ENCODE data around the gene NCS1. TPM values are rescaled to one million over a fixed set of nuclear protein-coding genes. Genes with fewer than 3 reads are reported as not detected.

NCS1 gene
- total RNA-seq, 1 donor from 2014 or later = 32.8 TPM

DNA sequence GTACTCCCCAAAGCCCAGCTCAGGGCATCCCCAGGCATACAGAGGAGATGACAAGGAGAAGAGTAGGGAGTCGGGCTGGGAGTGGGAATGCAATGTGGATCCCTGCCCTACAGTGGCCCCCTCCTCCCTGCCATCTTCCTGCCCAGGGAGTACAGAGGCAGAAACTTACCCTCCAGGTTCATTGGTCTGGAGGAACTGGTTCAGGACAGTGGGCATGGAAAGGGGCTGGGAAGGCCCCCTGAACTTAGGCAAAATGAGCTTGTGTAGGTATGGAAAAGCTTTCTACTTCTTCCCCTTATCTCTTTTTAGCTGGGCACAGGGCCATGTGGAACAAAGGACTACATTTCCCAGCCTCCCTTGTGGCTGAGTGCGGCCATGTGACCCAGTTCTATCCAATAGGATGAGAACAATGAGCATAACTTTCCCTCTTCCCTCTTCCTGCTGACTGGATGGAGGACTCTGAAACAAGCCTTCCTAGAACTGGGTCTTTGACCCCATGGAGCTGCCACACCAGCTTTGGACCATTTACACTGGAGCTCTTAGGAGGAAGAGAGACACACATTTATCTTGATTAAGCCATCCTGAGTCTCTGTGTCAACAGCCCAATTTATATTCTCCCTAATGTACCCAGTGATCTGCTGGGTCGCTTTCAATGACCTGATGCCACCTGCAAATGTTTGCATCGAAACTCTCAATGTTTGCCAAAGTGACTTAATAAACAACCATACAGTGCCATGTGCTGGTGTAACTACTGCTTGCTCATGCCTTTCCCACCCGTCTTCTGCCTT lies 68.4 kb downstream of the NCS1 start:
- no peaks in the 10 kb centered on the region for H3K27me3 Mint-ChIP-seq
- no peak overlapping the region for H3K4me3 Mint-ChIP-seq
- DNase-seq (ENCODE audit: extremely low spot score, unreplicated experiment) = no peak
- no peak overlapping the region for H3K27ac Mint-ChIP-seq
- TF ChIP-seq, protein P1, sequence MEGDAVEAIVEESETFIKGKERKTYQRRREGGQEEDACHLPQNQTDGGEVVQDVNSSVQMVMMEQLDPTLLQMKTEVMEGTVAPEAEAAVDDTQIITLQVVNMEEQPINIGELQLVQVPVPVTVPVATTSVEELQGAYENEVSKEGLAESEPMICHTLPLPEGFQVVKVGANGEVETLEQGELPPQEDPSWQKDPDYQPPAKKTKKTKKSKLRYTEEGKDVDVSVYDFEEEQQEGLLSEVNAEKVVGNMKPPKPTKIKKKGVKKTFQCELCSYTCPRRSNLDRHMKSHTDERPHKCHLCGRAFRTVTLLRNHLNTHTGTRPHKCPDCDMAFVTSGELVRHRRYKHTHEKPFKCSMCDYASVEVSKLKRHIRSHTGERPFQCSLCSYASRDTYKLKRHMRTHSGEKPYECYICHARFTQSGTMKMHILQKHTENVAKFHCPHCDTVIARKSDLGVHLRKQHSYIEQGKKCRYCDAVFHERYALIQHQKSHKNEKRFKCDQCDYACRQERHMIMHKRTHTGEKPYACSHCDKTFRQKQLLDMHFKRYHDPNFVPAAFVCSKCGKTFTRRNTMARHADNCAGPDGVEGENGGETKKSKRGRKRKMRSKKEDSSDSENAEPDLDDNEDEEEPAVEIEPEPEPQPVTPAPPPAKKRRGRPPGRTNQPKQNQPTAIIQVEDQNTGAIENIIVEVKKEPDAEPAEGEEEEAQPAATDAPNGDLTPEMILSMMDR (conservative IDR thresholded peaks at IDR 0.05) = no peak
- H3K9me3 Mint-ChIP-seq = no peaks in the 10 kb centered on the region
- no peaks in the 10 kb centered on the region for H3K36me3 Mint-ChIP-seq
- H3K4me1 Mint-ChIP-seq (ENCODE audit: unreplicated experiment) = peaks cover 25% of the 10 kb centered on the region

DNA sequence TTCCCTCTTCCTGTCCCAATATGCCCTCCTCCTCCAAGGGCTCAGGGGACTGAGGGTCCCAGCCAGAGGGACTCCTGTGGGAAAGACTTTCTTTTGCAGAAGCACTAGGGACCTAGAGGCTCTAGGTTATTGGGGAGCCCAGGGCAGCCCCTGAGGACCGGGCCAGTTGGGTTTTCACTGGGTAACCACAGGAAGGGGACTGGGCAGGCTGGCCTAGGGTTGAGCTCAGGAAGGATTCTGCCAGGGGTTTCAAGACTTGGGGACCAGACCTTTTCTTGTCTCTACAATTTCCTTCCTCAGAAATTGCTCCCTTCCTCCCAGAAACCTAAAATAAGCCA lies 69.0 kb downstream of the NCS1 start:
- no peaks in the 10 kb centered on the region for H3K36me3 Mint-ChIP-seq
- TF ChIP-seq, protein P1 (conservative IDR thresholded peaks at IDR 0.05) = no peak
- H3K9me3 Mint-ChIP-seq = no peaks in the 10 kb centered on the region
- H3K4me1 Mint-ChIP-seq (ENCODE audit: unreplicated experiment) = peaks cover 20% of the 10 kb centered on the region
- H3K27me3 Mint-ChIP-seq = no peaks in the 10 kb centered on the region
- DNase-seq (ENCODE audit: extremely low spot score, unreplicated experiment) = no peak
- H3K4me3 Mint-ChIP-seq = no peak overlapping the region
- H3K27ac Mint-ChIP-seq = no peak overlapping the region

DNA sequence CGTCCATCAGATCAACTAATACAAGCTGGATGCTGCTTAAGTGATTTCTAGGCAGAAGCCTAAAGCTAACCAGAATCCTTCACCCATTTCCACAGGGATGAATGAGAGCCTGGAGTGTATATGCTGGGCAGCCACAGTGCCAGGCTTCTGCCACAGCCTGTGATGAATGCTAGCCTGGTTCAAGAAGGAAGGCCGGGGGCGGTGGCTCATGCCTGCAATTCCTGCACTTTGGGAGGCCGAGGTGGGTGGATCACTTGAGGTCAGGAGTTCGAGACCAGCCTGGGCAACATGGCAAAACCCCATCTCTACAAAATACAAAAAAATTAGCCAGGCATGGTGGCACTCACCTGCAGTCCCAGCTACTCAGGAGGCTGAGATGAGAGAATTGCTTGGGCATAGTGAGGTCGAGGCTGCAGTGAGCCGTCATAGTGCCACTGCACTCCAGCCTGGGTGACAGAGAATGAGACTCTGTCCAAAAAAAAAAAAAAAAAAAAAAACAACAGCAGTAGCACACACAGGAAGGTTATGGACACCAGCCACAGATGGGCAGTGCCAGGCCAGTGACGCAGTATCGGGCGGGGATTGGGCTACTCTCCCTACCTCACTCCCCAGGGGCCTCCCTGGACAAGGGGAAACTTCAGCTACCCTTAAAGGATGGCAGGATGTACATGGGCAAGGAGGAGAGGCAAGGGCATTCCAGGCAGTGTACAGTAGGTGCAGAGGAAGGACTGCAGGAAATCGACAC lies 70.2 kb downstream of the NCS1 start:
- H3K27me3 Mint-ChIP-seq = no peaks in the 10 kb centered on the region
- DNase-seq (ENCODE audit: extremely low spot score, unreplicated experiment) = no peak
- no peaks in the 10 kb centered on the region for H3K9me3 Mint-ChIP-seq
- H3K4me3 Mint-ChIP-seq = peak overlapping the region; percentile 67
- H3K36me3 Mint-ChIP-seq = no peaks in the 10 kb centered on the region
- peaks cover 15% of the 10 kb centered on the region for H3K4me1 Mint-ChIP-seq (ENCODE audit: unreplicated experiment)
- TF ChIP-seq, protein P1 (conservative IDR thresholded peaks at IDR 0.05) = no peak
- peak overlapping the region; percentile 67 for H3K27ac Mint-ChIP-seq

DNA sequence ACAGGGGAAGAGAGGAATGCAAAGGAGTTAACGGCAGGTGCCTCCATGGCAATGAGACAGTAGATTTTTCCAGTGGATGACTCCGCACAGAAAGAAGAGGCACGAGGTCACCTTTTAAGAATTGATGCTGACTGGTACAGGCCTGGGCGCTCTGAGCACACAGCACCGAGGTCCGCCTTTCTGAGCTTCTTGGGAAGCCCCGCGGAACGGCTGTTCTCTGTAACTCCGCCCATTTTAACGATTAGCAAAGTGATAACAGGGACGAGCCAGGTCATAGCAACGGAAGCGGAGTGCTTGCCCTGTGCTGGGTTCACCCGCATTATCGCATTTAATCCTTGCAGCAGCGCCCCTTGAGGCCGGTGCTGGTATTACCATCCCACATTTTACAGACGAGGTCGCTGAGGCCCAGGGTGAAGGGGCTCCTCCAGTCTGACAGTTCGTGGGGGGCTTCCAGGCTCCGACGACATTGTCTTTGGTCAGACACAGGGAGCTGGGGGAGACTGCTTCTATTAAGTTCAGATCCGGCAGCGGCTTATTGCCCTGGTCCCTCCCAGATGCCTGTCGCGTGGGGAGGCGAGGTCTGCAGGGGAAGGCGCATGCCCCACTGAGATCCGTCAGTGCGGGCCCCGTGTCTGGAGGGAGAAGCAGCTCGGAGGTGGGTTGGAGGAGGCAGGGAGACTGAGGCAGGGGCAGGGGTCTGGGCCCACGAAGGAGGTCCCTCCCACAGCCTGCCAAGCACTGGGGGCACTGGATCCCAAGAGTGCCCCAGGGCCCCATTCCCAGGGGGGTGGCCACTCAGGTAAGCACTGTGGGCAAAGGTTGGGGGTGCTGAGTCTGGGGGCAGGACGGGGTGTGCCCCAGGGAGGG lies 71.0 kb downstream of the NCS1 start:
- Mint-ChIP-seq H3K4me1 (ENCODE audit: unreplicated experiment) (peaks cover 15% of the 10 kb centered on the region), H3K9me3 (no peaks in the 10 kb centered on the region), H3K27me3 (no peaks in the 10 kb centered on the region), H3K36me3 (no peaks in the 10 kb centered on the region), H3K4me3 (peak overlapping the region; percentile 67), H3K27ac (peak overlapping the region; percentile 67)
- peak; percentile 84 for DNase-seq (ENCODE audit: extremely low spot score, unreplicated experiment)
- TF ChIP-seq, protein P1 (conservative IDR thresholded peaks at IDR 0.05) = peak; percentile 93

DNA sequence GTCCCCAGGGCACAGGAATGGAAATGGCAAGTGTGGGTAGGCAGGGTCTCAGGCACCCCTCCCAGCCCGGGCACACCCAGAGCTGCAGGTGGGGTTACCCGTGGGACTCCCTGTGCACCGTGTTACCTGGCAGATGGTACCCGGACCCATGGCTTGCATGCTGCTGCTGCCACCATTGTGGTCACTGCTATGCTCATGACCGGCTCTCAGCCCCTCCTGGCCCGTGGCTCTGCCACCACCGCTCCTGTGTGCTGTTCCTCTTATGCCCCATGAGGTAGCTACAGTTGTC lies 71.6 kb downstream of the NCS1 start:
- Mint-ChIP-seq H3K9me3 (no peaks in the 10 kb centered on the region), H3K36me3 (no peaks in the 10 kb centered on the region), H3K4me3 (no peak overlapping the region), H3K27ac (no peak overlapping the region), H3K4me1 (ENCODE audit: unreplicated experiment) (peaks cover 15% of the 10 kb centered on the region), H3K27me3 (no peaks in the 10 kb centered on the region)
- DNase-seq (ENCODE audit: extremely low spot score, unreplicated experiment) = no peak
- TF ChIP-seq, protein P1 (conservative IDR thresholded peaks at IDR 0.05) = no peak
